Bronchial epithelial cell (primary cell): ENCODE measurements around the gene WNT7B. TPM values are rescaled to one million over a fixed set of nuclear protein-coding genes. Genes with fewer than 3 reads are reported as not detected.

Experiments used
- DNase-seq: peaks from one replicate; pipeline ENCODE4 v3.0.0-alpha.2; 2010; ENCODE audit warnings: low read depth
- FAIRE-seq: peaks from 2 replicates; lab custom pipeline; 2011; peaks lifted over from hg19 to GRCh38; lab: Jason Lieb, UNC
- H3K27me3 ChIP-seq: 2 replicates; pipeline ENCODE4 v1.5.1; 2011; ENCODE audit warnings: low read length; ENCODE audit not compliant: control insufficient read depth, insufficient read depth
- H3K36me3 ChIP-seq: 2 replicates; pipeline ENCODE4 v1.5.1; 2011; ENCODE audit warnings: low read length; ENCODE audit not compliant: control insufficient read depth, insufficient read depth
- H3K4me3 ChIP-seq: 2 replicates; pipeline ENCODE4 v1.5.1; 2011; ENCODE audit warnings: mild to moderate bottlenecking, low read depth, low read length, control low read depth
- total RNA-seq: library from RNA; depleted of rRNA; stranded (reverse); fragments of >200 nt; gene quantifications from 2 replicates; pipeline ENCODE4 v1.2.1, GENCODE V29; 2014
- TF ChIP-seq, protein P1 (sequence below): IDR thresholded peaks from 2 replicates; pipeline ENCODE4 v1.5.1; 2011; ENCODE audit warnings: mild to moderate bottlenecking, moderate library complexity, low read length, control low read depth, inconsistent platforms; ENCODE audit not compliant: insufficient read depth, severe bottlenecking

Gene WNT7B
- total RNA-seq, 1 donor from 2014 or later = 18.2 TPM

DNA sequence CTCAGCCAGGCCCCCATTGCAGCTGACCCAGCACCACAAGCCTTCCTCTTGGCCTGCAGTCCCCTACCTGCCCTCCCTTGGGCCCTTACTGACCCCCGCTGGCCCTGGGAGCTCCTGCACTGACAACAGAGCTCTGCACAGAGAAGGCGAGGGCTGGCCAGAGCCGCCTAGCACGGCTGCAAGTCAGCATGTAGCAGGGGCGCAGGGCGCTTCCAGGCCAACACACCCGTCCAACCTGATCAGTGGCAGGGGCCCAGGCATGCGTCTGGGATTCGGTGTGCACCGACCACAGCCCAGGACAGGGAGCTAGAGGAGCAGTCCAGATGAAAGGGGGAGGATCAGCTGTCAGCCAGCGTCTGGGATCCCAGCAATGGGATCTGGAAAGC, 7.6 kb downstream of the WNT7B start:
- Histone ChIP-seq H3K4me3 (no peak overlapping the region), H3K27me3 (no peaks in the 10 kb centered on the region), H3K36me3 (no peaks in the 10 kb centered on the region)
- FAIRE-seq (no peak), DNase-seq (peak; percentile 41)
- TF ChIP-seq, protein P1, sequence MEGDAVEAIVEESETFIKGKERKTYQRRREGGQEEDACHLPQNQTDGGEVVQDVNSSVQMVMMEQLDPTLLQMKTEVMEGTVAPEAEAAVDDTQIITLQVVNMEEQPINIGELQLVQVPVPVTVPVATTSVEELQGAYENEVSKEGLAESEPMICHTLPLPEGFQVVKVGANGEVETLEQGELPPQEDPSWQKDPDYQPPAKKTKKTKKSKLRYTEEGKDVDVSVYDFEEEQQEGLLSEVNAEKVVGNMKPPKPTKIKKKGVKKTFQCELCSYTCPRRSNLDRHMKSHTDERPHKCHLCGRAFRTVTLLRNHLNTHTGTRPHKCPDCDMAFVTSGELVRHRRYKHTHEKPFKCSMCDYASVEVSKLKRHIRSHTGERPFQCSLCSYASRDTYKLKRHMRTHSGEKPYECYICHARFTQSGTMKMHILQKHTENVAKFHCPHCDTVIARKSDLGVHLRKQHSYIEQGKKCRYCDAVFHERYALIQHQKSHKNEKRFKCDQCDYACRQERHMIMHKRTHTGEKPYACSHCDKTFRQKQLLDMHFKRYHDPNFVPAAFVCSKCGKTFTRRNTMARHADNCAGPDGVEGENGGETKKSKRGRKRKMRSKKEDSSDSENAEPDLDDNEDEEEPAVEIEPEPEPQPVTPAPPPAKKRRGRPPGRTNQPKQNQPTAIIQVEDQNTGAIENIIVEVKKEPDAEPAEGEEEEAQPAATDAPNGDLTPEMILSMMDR = peak; percentile 40

DNA sequence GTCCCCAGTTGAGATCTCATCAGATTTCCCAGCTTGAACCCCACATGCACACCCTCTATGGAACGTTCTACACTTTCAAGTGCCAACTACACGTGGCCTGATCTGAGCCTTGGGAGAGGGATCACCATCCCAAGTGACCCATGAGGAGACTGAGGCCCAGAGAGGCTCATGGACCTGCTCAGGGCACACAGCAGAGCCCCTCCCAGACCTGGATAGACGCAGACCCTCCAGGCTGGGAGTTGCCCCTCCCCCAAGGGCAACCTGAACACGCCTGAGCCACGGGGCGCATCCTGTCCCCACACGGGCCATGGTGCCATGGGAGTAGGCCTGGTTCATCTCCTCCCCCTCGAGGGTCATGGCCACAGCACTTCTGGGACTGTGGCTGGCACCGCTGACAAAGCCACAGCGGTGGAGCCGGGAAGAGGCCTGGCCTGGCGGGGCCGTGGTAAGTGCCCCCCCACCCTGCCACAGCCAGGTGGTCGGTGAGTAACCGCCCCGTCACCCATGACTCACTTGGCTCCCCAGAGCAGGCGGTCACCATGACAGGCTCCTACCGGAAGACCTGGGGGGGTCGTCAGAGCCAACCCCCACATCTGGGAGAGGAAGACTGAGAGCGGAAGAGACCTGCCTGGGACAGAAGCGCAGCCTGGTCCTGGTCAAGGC, 8.1 kb downstream of the WNT7B start:
- DNase-seq = peak; percentile 88
- Histone ChIP-seq H3K36me3 (no peaks in the 10 kb centered on the region), H3K27me3 (no peaks in the 10 kb centered on the region), H3K4me3 (no peak overlapping the region)
- no peak for FAIRE-seq
- TF ChIP-seq, protein P1 = no peak

DNA sequence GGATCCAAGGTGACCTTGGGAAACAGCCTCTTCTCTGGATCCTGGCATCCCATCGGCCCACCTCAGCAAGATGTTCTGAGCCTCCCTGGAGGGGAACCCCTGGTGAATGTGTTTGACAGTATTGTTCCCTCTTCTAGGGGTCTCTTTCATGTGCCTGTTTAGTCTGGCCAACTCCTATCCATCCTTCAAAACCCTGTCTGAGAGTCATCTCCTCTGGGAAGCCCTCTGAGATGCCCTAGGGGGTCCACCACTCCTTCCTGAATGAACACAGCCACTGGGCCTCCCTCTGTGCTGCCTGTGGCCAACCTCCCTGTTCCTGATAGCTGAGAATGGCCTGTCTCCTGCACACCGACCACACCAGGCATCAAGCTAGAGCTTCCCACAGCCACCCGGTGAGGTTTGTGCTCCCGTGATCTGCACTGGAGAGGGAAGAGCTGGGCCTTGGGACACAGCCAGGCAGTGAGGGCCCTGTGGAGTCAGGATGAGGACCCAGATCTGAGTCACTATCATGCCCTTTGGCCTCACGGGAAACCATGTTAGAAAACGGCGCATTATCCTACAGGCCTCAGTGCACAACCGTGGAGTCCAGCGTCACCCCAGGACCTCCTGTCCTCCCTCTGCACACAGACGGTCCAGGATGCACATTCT, 8.8 kb downstream of the WNT7B start:
- Histone ChIP-seq H3K4me3 (no peak overlapping the region), H3K36me3 (no peaks in the 10 kb centered on the region), H3K27me3 (no peaks in the 10 kb centered on the region)
- TF ChIP-seq, protein P1 = no peak
- DNase-seq (no peak), FAIRE-seq (peak; percentile 88)

DNA sequence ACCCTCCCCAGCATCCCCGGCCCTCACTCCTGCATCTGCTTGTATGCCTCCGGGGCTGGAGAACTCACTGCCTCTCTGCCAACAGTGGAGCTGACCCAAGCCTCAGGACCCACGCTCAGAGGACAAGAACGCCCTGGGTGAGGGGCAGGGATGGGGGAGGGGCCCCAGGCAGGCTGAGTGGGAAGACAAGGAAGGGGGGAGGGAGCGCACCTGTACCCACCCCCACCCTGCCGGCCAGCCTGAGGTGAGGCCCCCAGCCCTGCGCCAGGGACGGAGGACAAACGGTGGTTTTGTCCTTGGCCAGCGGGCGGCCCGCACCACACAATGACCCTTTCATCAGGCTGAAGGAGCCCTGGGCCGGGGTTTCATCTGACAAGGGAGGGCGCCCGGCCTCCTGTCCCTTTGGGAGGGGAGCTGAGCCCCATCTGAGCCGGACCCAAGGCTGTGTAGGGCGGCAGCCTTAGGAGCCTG, 10.0 kb downstream of the WNT7B start:
- no peaks in the 10 kb centered on the region for H3K36me3 ChIP-seq
- no peak overlapping the region for H3K4me3 ChIP-seq
- FAIRE-seq = no peak
- no peaks in the 10 kb centered on the region for H3K27me3 ChIP-seq
- TF ChIP-seq, protein P1 = no peak
- DNase-seq = no peak

DNA sequence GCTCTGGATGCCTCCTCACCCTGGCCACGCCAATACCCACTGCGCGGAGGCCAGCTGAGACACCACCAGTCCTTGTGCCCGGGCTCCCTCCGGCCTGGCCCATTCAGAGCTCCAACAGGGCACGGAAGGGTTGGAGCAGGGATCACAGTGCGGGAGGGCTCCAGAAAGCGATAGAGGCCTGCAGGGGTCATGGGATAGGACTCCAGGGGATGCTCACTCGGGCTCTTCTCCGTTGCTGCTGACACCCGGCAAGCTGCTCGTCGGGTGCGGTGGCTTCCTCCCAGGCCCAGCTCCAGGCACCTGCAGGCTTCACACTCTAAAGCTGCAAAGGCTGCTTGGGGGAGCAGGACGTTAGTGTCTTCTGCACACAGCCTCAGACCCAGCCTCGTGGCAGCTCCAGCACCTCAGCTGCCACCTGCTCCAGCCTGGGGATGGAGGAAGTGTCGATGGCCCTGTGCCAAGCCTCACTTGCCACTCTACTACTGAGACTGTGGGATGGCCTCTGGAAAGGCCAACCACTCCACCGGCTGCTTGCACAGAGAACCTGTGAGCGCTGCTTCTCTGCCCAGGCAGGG, 10.6 kb downstream of the WNT7B start:
- Histone ChIP-seq H3K36me3 (no peaks in the 10 kb centered on the region), H3K27me3 (no peaks in the 10 kb centered on the region), H3K4me3 (no peak overlapping the region)
- FAIRE-seq = no peak
- TF ChIP-seq, protein P1 = no peak
- no peak for DNase-seq
